ENCODE measurements around the gene KNOP1.
"Not testable (repeated sequence)": the region's sequence is repeated elsewhere in the genome, so short reads cannot be mapped to it uniquely, and the experiment has no call there.

KNOP1 gene

GRCh38 chr16:19737306-19738038 is 19.4 kb upstream of the KNOP1 start:
- H3K9ac ChIP-seq (ENCODE audit: low read length) = no peak overlapping the region
- H3K27me3 ChIP-seq (ENCODE audit: control insufficient read depth, insufficient read depth, low read length) = no peaks in the 10 kb centered on the region
- no peak overlapping the region for H3K4me3 ChIP-seq (ENCODE audit: low read depth, low read length)
- no peaks in the 10 kb centered on the region for H3K4me1 ChIP-seq (ENCODE audit: control insufficient read depth, insufficient read depth, low read length)
- no peaks in the 10 kb centered on the region for H3K9me3 ChIP-seq (ENCODE audit: control insufficient read depth, insufficient read depth, low read depth, low read length)
- H3K36me3 ChIP-seq (ENCODE audit: control insufficient read depth, insufficient read depth, low read length) = peaks cover 9% of the 10 kb centered on the region
- H3K27ac ChIP-seq (ENCODE audit: low read depth, low read length) = no peak overlapping the region

GRCh38 chr16:19735074-19735867 is 17.2 kb upstream of the KNOP1 start:
- H3K4me1 ChIP-seq (ENCODE audit: control insufficient read depth, insufficient read depth, low read length) = no peaks in the 10 kb centered on the region
- no peak overlapping the region for H3K4me3 ChIP-seq (ENCODE audit: low read depth, low read length)
- H3K9me3 ChIP-seq (ENCODE audit: control insufficient read depth, insufficient read depth, low read depth, low read length) = no peaks in the 10 kb centered on the region
- H3K36me3 ChIP-seq (ENCODE audit: control insufficient read depth, insufficient read depth, low read length) = peaks cover 9% of the 10 kb centered on the region
- no peak overlapping the region for H3K9ac ChIP-seq (ENCODE audit: low read length)
- no peaks in the 10 kb centered on the region for H3K27me3 ChIP-seq (ENCODE audit: control insufficient read depth, insufficient read depth, low read length)
- no peak overlapping the region for H3K27ac ChIP-seq (ENCODE audit: low read depth, low read length)

GRCh38 chr16:19733551-19733950 is 15.5 kb upstream of the KNOP1 start:
- Histone ChIP-seq H3K4me3 (ENCODE audit: low read depth, low read length) (no peak overlapping the region), H3K27me3 (ENCODE audit: control insufficient read depth, insufficient read depth, low read length) (no peaks in the 10 kb centered on the region), H3K4me1 (ENCODE audit: control insufficient read depth, insufficient read depth, low read length) (no peaks in the 10 kb centered on the region), H3K36me3 (ENCODE audit: control insufficient read depth, insufficient read depth, low read length) (peaks cover 9% of the 10 kb centered on the region), H3K9me3 (ENCODE audit: control insufficient read depth, insufficient read depth, low read depth, low read length) (no peaks in the 10 kb centered on the region), H3K27ac (ENCODE audit: low read depth, low read length) (no peak overlapping the region), H3K9ac (ENCODE audit: low read length) (no peak overlapping the region)

- no peak overlapping the region for H3K9ac ChIP-seq (ENCODE audit: low read length)
- H3K4me1 ChIP-seq (ENCODE audit: control insufficient read depth, insufficient read depth, low read length) = no peaks in the 10 kb centered on the region; the same call in 1 of the 2 replicates
- H3K9me3 ChIP-seq (ENCODE audit: control insufficient read depth, insufficient read depth, low read depth, low read length) = no peaks in the 10 kb centered on the region
- H3K36me3 ChIP-seq (ENCODE audit: control insufficient read depth, insufficient read depth, low read length) = no peaks in the 10 kb centered on the region
- no peak overlapping the region for H3K27ac ChIP-seq (ENCODE audit: low read depth, low read length)
- H3K27me3 ChIP-seq (ENCODE audit: control insufficient read depth, insufficient read depth, low read length) = no peaks in the 10 kb centered on the region
- no peak overlapping the region for H3K4me3 ChIP-seq (ENCODE audit: low read depth, low read length)
Measured at GRCh38 chr16:19728636-19728965, 10.6 kb upstream of the KNOP1 start.

- Histone ChIP-seq H3K27ac (ENCODE audit: low read depth, low read length) (no peak overlapping the region), H3K36me3 (ENCODE audit: control insufficient read depth, insufficient read depth, low read length) (no peaks in the 10 kb centered on the region), H3K27me3 (ENCODE audit: control insufficient read depth, insufficient read depth, low read length) (no peaks in the 10 kb centered on the region)
Measured at GRCh38 chr16:19722981-19723380, 5.0 kb upstream of the KNOP1 start.

GRCh38 chr16:19722269-19722952 is 4.4 kb upstream of the KNOP1 start:
- Histone ChIP-seq H3K4me3 (ENCODE audit: low read depth, low read length) (no peak overlapping the region), H3K9me3 (ENCODE audit: control insufficient read depth, insufficient read depth, low read depth, low read length) (no peaks in the 10 kb centered on the region), H3K4me1 (ENCODE audit: control insufficient read depth, insufficient read depth, low read length) (peaks cover 11% of the 10 kb centered on the region), H3K27me3 (ENCODE audit: control insufficient read depth, insufficient read depth, low read length) (no peaks in the 10 kb centered on the region), H3K36me3 (ENCODE audit: control insufficient read depth, insufficient read depth, low read length) (no peaks in the 10 kb centered on the region), H3K27ac (ENCODE audit: low read depth, low read length) (no peak overlapping the region), H3K9ac (ENCODE audit: low read length) (no peak overlapping the region)

More at GRCh38 chr16:19722981-19723380, 5.0 kb upstream of the KNOP1 start:
- Histone ChIP-seq H3K9me3 (ENCODE audit: control insufficient read depth, insufficient read depth, low read depth, low read length) (no peaks in the 10 kb centered on the region), H3K4me3 (ENCODE audit: low read depth, low read length) (no peak overlapping the region), H3K4me1 (ENCODE audit: control insufficient read depth, insufficient read depth, low read length) (peaks cover 11% of the 10 kb centered on the region), H3K9ac (ENCODE audit: low read length) (peak overlapping the region; percentile 25)

- Histone ChIP-seq H3K9me3 (ENCODE audit: control insufficient read depth, insufficient read depth, low read depth, low read length) (no peaks in the 10 kb centered on the region), H3K4me1 (ENCODE audit: control insufficient read depth, insufficient read depth, low read length) (peaks cover 18% of the 10 kb centered on the region), H3K27me3 (ENCODE audit: control insufficient read depth, insufficient read depth, low read length) (no peaks in the 10 kb centered on the region), H3K9ac (ENCODE audit: low read length) (peak overlapping the region; percentile 88), H3K4me3 (ENCODE audit: low read depth, low read length) (peak overlapping the region; percentile 93), H3K36me3 (ENCODE audit: control insufficient read depth, insufficient read depth, low read length) (peaks cover 23% of the 10 kb centered on the region), H3K27ac (ENCODE audit: low read depth, low read length) (no peak overlapping the region)
Measured at GRCh38 chr16:19718624-19718965, 568 bp upstream of the KNOP1 start.

- peak overlapping the region; percentile 93 for H3K4me3 ChIP-seq (ENCODE audit: low read depth, low read length)
- H3K4me1 ChIP-seq (ENCODE audit: control insufficient read depth, insufficient read depth, low read length) = peaks cover 19% of the 10 kb centered on the region
- peak overlapping the region; percentile 88 for H3K9ac ChIP-seq (ENCODE audit: low read length)
- peak overlapping the region; percentile 89 for H3K27ac ChIP-seq (ENCODE audit: low read depth, low read length)
- no peaks in the 10 kb centered on the region for H3K9me3 ChIP-seq (ENCODE audit: control insufficient read depth, insufficient read depth, low read depth, low read length)
- H3K27me3 ChIP-seq (ENCODE audit: control insufficient read depth, insufficient read depth, low read length) = no peaks in the 10 kb centered on the region
- H3K36me3 ChIP-seq (ENCODE audit: control insufficient read depth, insufficient read depth, low read length) = peaks cover 34% of the 10 kb centered on the region
Measured at GRCh38 chr16:19717314-19717713, 713 bp downstream of the KNOP1 start.

- H3K4me1 ChIP-seq (ENCODE audit: control insufficient read depth, insufficient read depth, low read length) = peaks cover 25% of the 10 kb centered on the region
- H3K27ac ChIP-seq (ENCODE audit: low read depth, low read length); H3K27me3 ChIP-seq (ENCODE audit: control insufficient read depth, insufficient read depth, low read length); H3K9me3 ChIP-seq (ENCODE audit: control insufficient read depth, insufficient read depth, low read depth, low read length): not testable (repeated sequence)
- peak overlapping the region; percentile 88 for H3K9ac ChIP-seq (ENCODE audit: low read length)
- H3K4me3 ChIP-seq (ENCODE audit: low read depth, low read length) = peak overlapping the region; percentile 93
- H3K36me3 ChIP-seq (ENCODE audit: control insufficient read depth, insufficient read depth, low read length) = peaks cover 40% of the 10 kb centered on the region
Measured at GRCh38 chr16:19716728-19717127, 1.3 kb downstream of the KNOP1 start.

GRCh38 chr16:19716183-19716582 is 1.8 kb downstream of the KNOP1 start:
- H3K4me3 ChIP-seq (ENCODE audit: low read depth, low read length) = peak overlapping the region; percentile 93
- H3K4me1 ChIP-seq (ENCODE audit: control insufficient read depth, insufficient read depth, low read length) = peaks cover 30% of the 10 kb centered on the region
- H3K27me3 ChIP-seq (ENCODE audit: control insufficient read depth, insufficient read depth, low read length) = no peaks in the 10 kb centered on the region
- H3K9me3 ChIP-seq (ENCODE audit: control insufficient read depth, insufficient read depth, low read depth, low read length) = no peaks in the 10 kb centered on the region
- no peak overlapping the region for H3K27ac ChIP-seq (ENCODE audit: low read depth, low read length)
- peak overlapping the region; percentile 31 for H3K9ac ChIP-seq (ENCODE audit: low read length)
- peaks cover 46% of the 10 kb centered on the region for H3K36me3 ChIP-seq (ENCODE audit: control insufficient read depth, insufficient read depth, low read length)

GRCh38 chr16:19715566-19715965 is 2.5 kb downstream of the KNOP1 start:
- Histone ChIP-seq H3K9ac (ENCODE audit: low read length) (no peak overlapping the region), H3K27me3 (ENCODE audit: control insufficient read depth, insufficient read depth, low read length) (no peaks in the 10 kb centered on the region), H3K27ac (ENCODE audit: low read depth, low read length) (no peak overlapping the region), H3K4me1 (ENCODE audit: control insufficient read depth, insufficient read depth, low read length) (peaks cover 36% of the 10 kb centered on the region), H3K9me3 (ENCODE audit: control insufficient read depth, insufficient read depth, low read depth, low read length) (no peaks in the 10 kb centered on the region), H3K36me3 (ENCODE audit: control insufficient read depth, insufficient read depth, low read length) (peaks cover 50% of the 10 kb centered on the region), H3K4me3 (ENCODE audit: low read depth, low read length) (no peak overlapping the region; the same call in 1 of the 2 replicates)
